IgD-negative memory B cell (primary cell): ENCODE results near the gene IL2RA. TPM values are rescaled to one million over a fixed set of nuclear protein-coding genes. Genes with fewer than 3 reads are reported as not detected.

Experiments used
- H3K27ac Mint-ChIP-seq, 3 donors: one replicate each; pipeline ENCODE4 v1.8.0; 2020 to 2022; ENCODE audit warnings: mild to moderate bottlenecking in 3 of 3, mixed read lengths in 3 of 3, moderate library complexity in 1 of 3
- H3K27me3 Mint-ChIP-seq: one replicate; pipeline ENCODE4 v1.8.0; 2021; ENCODE audit warnings: mixed read lengths
- H3K36me3 Mint-ChIP-seq: one replicate; pipeline ENCODE4 v1.8.0; 2020; ENCODE audit warnings: mild to moderate bottlenecking, mixed read lengths
- H3K4me1 Mint-ChIP-seq, 3 donors: one replicate each; pipeline ENCODE4 v1.8.0; 2020 to 2022; ENCODE audit warnings: mixed read lengths in 3 of 3, mild to moderate bottlenecking in 1 of 3
- H3K4me3 Mint-ChIP-seq, 4 donors: one replicate each; pipeline ENCODE4 v1.8.0; 2020 to 2022; ENCODE audit warnings: mild to moderate bottlenecking in 4 of 4, mixed read lengths in 4 of 4, moderate library complexity in 3 of 4
- H3K9me3 Mint-ChIP-seq, 3 donors: one replicate each; pipeline ENCODE4 v1.8.0; 2020 to 2021; ENCODE audit warnings: mixed read lengths in 3 of 3, mild to moderate bottlenecking in 1 of 3
- polyA plus RNA-seq: library from polyadenylated mRNA; unstranded; fragments of 300-500 nt; fragmentation: Illumina TruSeq; gene quantifications from one replicate; pipeline ENCODE4 v1.2.3, GENCODE V29; 2021

The IL2RA gene
- polyA plus RNA-seq, 1 donor from 2014 or later: 27.2 TPM

DNA sequence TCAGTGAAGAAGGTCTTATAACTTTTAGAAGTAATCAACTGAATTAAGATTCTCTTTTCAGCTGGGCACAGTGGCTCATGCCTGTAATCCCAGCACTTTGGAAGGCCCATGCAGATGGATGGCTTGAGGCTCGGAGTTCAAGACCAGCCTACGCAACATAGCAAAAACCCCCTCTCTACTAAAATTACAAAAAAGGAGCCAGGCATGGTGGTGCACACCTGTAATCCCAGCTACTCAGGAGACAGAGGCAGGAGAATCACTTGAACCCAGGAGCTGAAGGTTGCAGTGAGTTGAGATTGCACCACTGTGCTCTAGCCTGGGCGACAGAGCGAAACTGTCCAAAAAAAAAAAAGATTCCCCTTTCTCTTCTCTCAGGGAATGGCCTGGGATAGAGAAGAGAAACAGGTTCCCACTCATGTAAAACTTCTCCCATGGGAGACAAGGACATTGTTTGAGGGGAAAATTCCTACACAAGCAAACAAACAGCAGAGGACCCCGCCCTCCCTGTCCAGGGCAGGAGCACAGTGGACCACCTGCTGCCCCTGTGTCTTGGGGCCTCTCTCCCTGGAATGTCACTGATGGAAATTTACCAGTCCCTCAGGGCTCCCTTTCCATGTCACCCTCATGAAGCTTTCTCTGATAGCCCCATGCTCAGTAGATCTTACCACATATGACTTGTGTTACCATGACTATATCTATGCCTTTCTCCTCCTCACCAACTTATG, 5.6 kb downstream of the IL2RA start:
- peaks cover 55 to 81% (median 71%) of the 10 kb centered on the region in 3 donors for H3K4me1 Mint-ChIP-seq
- peaks cover 0 to 2% (median 0%) of the 10 kb centered on the region in 3 donors for H3K9me3 Mint-ChIP-seq
- H3K27ac Mint-ChIP-seq: peak overlapping the region; percentile 75 to 93 (median 90)
- H3K27me3 Mint-ChIP-seq: peaks cover 6% of the 10 kb centered on the region
- peak overlapping the region in 3 of 4 donors; percentile 43 to 85 (median 52) for H3K4me3 Mint-ChIP-seq
- peaks cover 6% of the 10 kb centered on the region for H3K36me3 Mint-ChIP-seq

DNA sequence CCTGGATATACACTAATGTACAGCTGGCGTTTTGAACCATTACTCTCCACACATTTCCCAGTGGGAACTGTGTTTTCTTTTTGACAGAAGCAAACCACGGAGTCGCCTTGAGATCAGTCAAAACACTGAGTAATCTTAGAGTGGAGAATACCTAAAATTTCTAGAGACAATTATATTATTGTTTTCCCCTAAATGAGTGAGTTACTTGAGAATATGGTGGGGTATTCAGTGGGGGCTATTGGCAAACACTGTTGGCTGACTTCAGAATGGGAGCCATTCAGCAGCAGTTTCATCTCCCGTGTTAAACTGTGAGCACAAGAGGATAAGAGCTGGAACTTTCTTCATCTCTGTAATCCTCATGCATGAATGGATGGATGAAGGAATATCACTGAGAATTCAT, 6.2 kb downstream of the IL2RA start:
- peak overlapping the region in 2 of 3 donors; percentile 20 to 60 for H3K27ac Mint-ChIP-seq
- H3K9me3 Mint-ChIP-seq: peaks cover 0 to 2% (median 0%) of the 10 kb centered on the region in 3 donors
- peaks cover 6% of the 10 kb centered on the region for H3K27me3 Mint-ChIP-seq
- H3K4me3 Mint-ChIP-seq: peak overlapping the region in 2 of 4 donors; percentile 15 to 67
- H3K36me3 Mint-ChIP-seq: peaks cover 6% of the 10 kb centered on the region
- H3K4me1 Mint-ChIP-seq: peaks cover 58 to 81% (median 74%) of the 10 kb centered on the region in 3 donors

DNA sequence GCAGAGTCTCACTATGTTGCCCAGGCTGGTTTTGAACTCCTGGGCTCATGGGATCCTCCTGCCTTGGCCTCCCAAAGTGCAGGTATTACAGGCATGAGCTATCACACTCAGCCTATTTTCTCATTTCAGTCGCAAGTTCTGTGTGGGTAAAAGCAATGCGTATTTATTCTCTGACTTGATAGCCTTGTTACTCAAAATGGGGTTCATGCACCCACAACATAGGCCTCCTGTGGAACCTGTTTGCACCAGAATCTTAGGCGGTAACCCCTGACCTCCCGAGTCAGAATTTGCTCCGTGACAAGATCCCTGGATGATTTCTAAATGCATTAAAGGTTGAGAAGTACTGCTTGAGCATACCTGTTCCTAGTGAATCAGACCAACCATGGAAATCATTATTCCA, 7.3 kb downstream of the IL2RA start:
- Mint-ChIP-seq H3K27ac (peak overlapping the region in 2 of 3 donors; percentile 80 to 99), H3K4me3 (peak overlapping the region in 1 of 4 donors; percentile 90), H3K9me3 (peaks cover 0 to 2% (median 0%) of the 10 kb centered on the region in 3 donors), H3K36me3 (peaks cover 6% of the 10 kb centered on the region), H3K27me3 (peaks cover 6% of the 10 kb centered on the region), H3K4me1 (peaks cover 62 to 84% (median 79%) of the 10 kb centered on the region in 3 donors)

DNA sequence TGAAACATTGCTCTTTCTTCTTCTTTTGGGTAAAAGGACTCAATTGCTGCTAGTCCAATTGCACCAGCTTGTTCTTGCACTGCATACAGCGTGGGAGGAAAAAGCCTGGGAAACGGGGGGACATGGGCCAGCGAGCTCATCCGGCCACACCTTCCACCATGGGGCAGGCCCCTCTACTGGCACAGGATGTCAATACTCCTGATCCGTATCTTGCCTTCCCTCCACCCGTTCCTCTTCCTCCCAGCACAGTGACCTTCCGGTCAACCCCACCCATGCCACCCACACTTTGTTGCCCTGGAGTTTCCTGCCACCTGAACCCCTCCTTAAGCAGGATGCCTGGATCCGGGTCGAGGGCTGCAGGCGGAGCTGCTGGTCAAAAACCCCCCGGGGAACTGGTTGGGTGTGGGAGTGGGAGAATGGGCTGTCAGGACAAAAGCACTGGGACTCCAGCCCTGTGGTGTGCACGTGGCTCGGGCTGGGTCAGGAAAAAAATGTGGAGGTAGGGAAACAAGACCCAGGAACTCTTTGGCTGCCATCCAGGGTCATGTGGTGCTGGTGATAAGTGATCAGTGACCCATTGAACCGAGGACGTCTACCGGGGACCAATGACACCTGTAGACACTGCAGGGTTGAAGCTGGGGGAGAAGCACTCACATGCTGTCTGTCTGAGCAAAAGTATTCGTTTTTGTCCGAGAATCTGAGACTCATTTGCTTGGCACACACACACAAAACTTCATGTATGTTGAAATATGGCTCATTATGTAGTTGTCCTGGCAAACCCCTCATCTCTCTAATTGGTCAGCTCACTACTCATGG, 8.1 kb downstream of the IL2RA start:
- Mint-ChIP-seq H3K27ac (peak overlapping the region; percentile 80 to 99 (median 99)), H3K27me3 (peaks cover 6% of the 10 kb centered on the region), H3K4me3 (peak overlapping the region; percentile 54 to 90 (median 82)), H3K9me3 (peaks cover 0 to 2% (median 0%) of the 10 kb centered on the region in 3 donors), H3K36me3 (peaks cover 6% of the 10 kb centered on the region), H3K4me1 (peaks cover 66 to 84% (median 79%) of the 10 kb centered on the region in 3 donors)

DNA sequence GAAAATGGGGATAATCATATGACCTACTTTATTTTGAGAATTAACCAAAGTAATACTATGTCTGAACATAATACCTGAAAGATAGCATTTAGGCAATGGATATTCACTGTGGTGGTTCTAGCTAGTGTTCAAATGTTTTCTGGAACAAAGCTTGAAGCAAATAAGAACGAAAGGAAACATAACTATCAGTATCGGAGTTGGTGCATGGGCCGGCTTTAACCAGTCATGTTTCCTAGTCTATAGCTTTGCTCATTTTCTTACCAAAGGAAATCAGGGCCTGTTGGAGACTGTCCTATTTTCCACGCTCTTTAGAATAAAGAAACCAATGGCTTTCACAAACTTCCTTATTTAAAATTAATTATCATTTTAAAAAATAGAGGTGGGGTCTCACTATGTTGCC, 8.9 kb downstream of the IL2RA start:
- H3K4me3 Mint-ChIP-seq: peak overlapping the region; percentile 71 to 90 (median 90)
- H3K27ac Mint-ChIP-seq: peak overlapping the region; percentile 95 to 99 (median 99)
- H3K27me3 Mint-ChIP-seq: peaks cover 6% of the 10 kb centered on the region
- H3K9me3 Mint-ChIP-seq: peaks cover 0 to under 1% (median 0%) of the 10 kb centered on the region in 3 donors
- H3K4me1 Mint-ChIP-seq: peaks cover 68 to 82% (median 77%) of the 10 kb centered on the region in 3 donors
- peaks cover 6% of the 10 kb centered on the region for H3K36me3 Mint-ChIP-seq

DNA sequence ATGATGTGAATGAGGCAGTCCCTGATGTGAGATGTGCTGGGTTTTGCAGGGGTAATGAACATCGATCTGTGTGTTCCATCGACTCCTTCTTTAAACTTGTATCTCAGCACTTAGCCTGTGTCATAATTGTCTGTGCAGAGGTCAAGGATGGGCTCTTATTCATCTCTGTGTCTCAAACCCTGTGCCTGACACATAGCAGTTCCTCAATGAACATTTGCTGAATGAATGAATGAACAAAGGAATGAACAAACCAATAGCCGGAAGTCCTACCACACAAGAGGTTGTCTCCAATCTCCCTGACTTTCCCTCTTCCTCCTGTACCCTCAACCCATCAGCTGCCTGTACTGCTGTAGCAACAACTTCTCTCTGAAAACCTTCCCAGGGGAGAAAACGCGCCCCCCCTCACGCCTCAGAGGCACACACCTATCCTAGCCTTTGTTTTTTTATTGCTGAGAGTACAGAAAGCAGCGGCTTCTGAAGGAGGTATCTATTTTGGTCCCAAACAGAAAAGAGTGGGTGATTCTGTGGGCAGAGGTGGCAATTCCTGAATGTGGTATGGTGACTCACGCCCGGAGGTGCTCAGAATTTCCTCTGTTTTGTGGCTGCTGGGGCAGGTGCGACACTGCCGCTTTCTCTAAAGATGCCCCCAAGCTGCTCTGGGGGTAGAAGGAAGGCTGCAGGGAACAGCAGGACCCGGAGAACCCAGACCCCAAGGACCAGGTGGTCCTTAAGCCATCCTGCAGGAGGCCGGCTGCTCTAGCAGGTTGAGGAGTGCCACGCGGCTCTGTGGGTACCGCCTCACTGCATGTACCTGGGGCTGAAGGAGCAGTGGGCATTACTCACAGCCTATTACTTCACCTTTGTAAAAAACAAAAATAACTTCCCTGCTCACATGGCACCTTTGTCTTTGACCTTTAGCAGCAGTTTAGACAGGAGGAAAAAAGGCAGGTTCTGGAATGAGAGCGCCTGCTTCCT, 9.6 kb downstream of the IL2RA start:
- peaks cover 2% of the 10 kb centered on the region for H3K36me3 Mint-ChIP-seq
- peaks cover 62 to 80% (median 77%) of the 10 kb centered on the region in 3 donors for H3K4me1 Mint-ChIP-seq
- peak overlapping the region; percentile 71 to 90 (median 90) for H3K4me3 Mint-ChIP-seq
- peaks cover 4% of the 10 kb centered on the region for H3K27me3 Mint-ChIP-seq
- peak overlapping the region; percentile 95 to 99 (median 99) for H3K27ac Mint-ChIP-seq
- H3K9me3 Mint-ChIP-seq: no peaks in the 10 kb centered on the region

DNA sequence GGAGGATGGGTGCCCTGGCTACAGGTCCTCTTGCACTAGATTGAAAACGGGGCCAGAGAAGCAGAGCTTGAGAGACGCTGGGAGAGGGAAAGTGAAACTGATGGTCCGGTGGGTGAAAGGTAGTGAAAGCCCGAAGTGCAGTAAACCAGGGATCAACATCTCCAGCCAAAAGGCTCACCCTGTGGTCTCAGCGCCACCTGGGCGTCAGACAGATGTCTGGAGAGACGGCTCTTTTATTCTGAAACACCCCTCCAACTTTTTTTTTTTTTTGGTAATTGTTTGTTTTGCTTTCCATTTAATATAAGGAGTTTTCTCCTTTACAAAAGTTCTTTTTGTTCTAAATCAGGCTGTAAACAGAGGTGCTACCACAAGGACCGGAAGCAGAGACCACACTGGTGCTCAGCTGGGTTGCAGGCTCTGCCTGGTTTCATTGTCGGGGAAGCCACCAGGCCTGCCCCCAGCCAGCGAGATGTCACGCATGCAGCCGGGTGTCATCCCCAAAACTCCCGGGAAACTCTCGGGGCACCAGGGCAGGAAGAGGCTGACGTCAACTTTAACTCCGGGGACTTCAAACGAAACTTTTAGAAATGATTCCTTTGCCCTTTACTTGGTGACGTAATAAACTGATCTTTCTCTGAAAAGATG, 11.2 kb downstream of the IL2RA start:
- Mint-ChIP-seq H3K27me3 (peaks cover 4% of the 10 kb centered on the region), H3K36me3 (peaks cover 2% of the 10 kb centered on the region), H3K9me3 (no peaks in the 10 kb centered on the region), H3K4me3 (peak overlapping the region; percentile 86 to 96 (median 92)), H3K4me1 (peaks cover 57 to 80% (median 73%) of the 10 kb centered on the region in 3 donors), H3K27ac (peak overlapping the region; percentile 99)

DNA sequence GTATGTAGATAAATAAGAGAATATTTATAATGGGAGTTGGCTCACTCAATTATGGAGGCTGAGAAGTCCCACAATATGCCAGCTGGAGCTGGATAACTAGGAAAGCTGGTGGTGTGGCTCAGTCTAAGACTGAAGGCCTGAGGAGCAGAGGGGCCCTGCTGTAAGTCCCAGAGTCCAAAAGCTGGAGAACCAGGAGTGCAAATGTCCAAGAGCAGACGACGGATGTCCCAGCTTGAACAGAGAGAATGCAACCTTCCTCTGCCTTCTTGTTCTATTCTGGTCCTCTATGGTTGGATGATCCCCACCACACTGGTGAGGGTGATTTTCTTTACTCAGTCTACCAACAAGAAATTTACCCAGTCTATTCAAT, 13.2 kb downstream of the IL2RA start:
- peak overlapping the region in 3 of 4 donors; percentile 67 to 94 (median 87) for H3K4me3 Mint-ChIP-seq

DNA sequence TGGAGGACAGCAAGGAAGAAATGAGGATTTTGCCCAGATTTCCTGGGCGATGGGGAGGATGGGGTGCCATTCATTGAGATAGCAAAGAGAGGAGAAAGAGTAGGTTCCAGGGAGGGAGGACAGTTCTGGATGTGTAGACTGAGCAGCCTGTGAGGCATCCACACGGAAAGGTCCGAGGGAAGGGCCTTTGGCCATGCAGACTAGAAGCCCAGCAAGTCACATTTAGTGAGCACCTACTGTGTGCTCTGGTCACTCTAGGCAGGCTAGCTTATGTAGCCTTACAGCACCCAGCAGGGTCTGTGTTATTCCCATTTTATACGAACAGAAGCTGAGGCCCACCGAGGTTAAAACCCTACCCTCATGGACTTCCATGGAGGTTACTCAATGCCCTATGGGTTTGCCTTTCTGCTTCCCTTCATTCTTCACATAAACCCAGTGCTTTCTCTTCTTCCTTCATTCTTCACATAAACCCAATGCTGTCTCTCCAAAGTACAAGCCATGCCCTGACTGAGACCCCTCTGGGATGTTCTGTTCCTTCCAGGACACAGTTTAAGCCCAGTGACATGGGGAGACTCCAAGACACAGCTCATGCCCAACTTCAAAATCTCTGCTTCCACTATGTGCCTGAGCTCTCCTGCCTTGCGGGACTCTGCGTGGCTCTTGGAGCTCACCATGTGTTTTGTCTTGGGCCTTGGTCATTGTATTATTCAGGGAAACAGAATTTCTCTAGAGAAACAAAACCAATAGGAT, 13.7 kb downstream of the IL2RA start:
- H3K4me3 Mint-ChIP-seq: peak overlapping the region in 3 of 4 donors; percentile 67 to 94 (median 87)
- H3K36me3 Mint-ChIP-seq: peaks cover 2% of the 10 kb centered on the region
- no peaks in the 10 kb centered on the region for H3K9me3 Mint-ChIP-seq
- H3K27me3 Mint-ChIP-seq: peaks cover 7% of the 10 kb centered on the region
- peak overlapping the region; percentile 79 to 99 (median 99) for H3K27ac Mint-ChIP-seq
- peaks cover 68 to 85% (median 75%) of the 10 kb centered on the region in 3 donors for H3K4me1 Mint-ChIP-seq

More for the DNA sequence above, 13.2 kb downstream of the IL2RA start:
- Mint-ChIP-seq H3K9me3 (no peaks in the 10 kb centered on the region), H3K36me3 (peaks cover 2% of the 10 kb centered on the region), H3K27me3 (peaks cover 7% of the 10 kb centered on the region), H3K4me1 (peaks cover 67 to 85% (median 79%) of the 10 kb centered on the region in 3 donors), H3K27ac (peak overlapping the region; percentile 79 to 99 (median 99))

DNA sequence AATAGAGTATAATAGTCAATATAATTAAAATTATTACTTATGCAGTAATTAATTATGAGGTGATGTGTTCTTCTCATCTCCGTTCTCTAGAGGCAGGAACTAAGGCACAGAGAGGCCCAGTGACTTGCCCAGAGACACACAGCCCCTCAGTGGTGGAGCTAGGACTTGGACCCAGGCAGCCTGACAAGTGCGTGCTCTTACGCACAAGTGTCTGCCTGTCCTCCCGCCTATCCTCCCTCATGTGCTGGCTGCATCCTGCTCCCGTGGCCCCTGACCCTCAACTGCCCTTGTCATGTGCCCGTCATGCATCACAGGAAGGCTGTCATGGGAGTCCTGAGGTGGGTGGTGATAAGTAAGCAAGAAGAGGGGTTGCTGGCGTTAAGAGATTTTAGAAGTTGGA, 14.3 kb downstream of the IL2RA start:
- Mint-ChIP-seq H3K4me3 (peak overlapping the region in 2 of 4 donors; percentile 3 to 94), H3K4me1 (peaks cover 68 to 83% (median 75%) of the 10 kb centered on the region in 3 donors), H3K27ac (peak overlapping the region in 2 of 3 donors; percentile 87 to 99), H3K9me3 (no peaks in the 10 kb centered on the region), H3K27me3 (peaks cover 5% of the 10 kb centered on the region), H3K36me3 (peaks cover 2% of the 10 kb centered on the region)

DNA sequence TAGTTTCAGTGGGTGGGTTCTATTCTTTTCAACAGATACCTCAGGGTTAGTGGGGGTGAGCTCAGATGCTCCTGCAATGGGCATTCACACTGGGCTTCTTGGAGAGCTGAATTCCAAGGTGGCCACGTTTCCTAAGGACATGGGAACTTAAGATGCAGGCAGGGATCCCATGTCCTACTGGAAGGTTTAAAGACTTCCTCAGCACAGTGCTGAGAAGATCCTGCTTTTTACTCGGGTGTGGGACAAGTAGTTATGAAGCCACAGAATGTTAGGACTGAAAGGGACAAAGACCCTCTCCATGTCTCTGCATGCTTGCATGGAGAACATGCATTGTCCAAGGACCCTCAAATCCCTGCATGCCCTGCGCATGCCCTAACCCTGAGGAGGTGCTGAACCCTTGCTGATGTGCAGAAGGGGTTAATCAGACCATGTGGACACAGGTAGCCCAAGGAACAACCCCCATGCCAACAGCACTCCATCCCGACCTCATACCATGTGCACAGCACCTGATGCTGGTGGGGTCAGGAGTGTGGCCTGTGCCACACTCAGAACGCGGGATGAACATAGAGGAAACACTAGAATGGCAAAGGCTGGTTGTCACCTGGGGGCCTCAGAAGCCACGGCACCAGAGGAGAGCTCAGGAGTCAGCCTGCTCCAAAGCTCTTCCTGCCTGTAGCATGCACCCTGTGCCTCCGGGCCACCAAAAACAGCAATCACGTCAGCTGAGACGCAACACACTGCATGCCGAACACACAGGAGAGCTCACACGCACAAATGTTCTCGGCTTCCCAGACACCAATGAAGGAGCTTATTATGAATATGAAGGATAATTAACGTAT, 15.2 kb downstream of the IL2RA start:
- Mint-ChIP-seq H3K9me3 (no peaks in the 10 kb centered on the region), H3K27ac (peak overlapping the region; percentile 44 to 59 (median 55)), H3K4me1 (peaks cover 62 to 76% (median 66%) of the 10 kb centered on the region in 3 donors), H3K27me3 (peaks cover 3% of the 10 kb centered on the region), H3K36me3 (no peaks in the 10 kb centered on the region), H3K4me3 (peak overlapping the region in 1 of 4 donors; percentile 85)
